PC-3 (cell line): ENCODE data around the gene KCNT1. TPM values are rescaled to one million over a fixed set of nuclear protein-coding genes. Genes with fewer than 3 reads are reported as not detected.

Experiments used
- ATAC-seq: fragments of 200-7000 bp; cut with Tn5 transposase; 2 replicates; pipeline ENCODE4 v1.9.1; 2020; ENCODE audit warnings: mild to moderate bottlenecking, moderate library complexity
- BruUV-seq: library from RNA; stranded (reverse); fragments of 400-500 nt; replicated peaks from 2 replicates; lab custom pipeline; 2021; lab: Mats Ljungman, UMichigan
- CTCF ChIA-PET: fragments of 300-600 bp; sonication (Branson Sonifier 250); formaldehyde crosslinking; loops from one replicate; lab custom pipeline; 2022; ENCODE audit warnings: antibody characterized with exemption; lab: Charles Lee
- POLR2A ChIA-PET: fragments of 300-600 bp; sonication (Branson Sonifier 250); formaldehyde crosslinking; loops from one replicate; lab custom pipeline; 2022; ENCODE audit warnings: antibody characterized with exemption; ENCODE audit not compliant: unreplicated experiment; lab: Charles Lee
- DNase-seq: peaks from one replicate; pipeline ENCODE4 v3.0.0-alpha.2; 2015
- H2AFZ ChIP-seq: fragments of 300-600 bp; sonication (generic); 2 replicates; pipeline ENCODE4 v1.6.0; 2016; ENCODE audit warnings: antibody characterized with exemption, low read length
- H3F3A ChIP-seq: fragments of 300-600 bp; sonication (generic); one replicate; pipeline ENCODE4 v1.6.0; 2017; ENCODE audit warnings: antibody characterized with exemption, low read length, control low read depth, mild to moderate bottlenecking; ENCODE audit not compliant: unreplicated experiment
- H3K27ac ChIP-seq: fragments of 300-600 bp; sonication (generic); 2 replicates; pipeline ENCODE4 v1.5.1; 2016; ENCODE audit warnings: mild to moderate bottlenecking, low read length
- H3K27me3 ChIP-seq: fragments of 300-600 bp; sonication (generic); 2 replicates; pipeline ENCODE4 v1.6.1; 2016; ENCODE audit warnings: low read length, mixed read lengths
- H3K36me3 ChIP-seq: fragments of 300-600 bp; sonication (generic); 2 replicates; pipeline ENCODE4 v1.6.1; 2016; ENCODE audit warnings: low read depth, mixed run types, low read length, mixed read lengths
- H3K4me1 ChIP-seq: fragments of 300-600 bp; sonication (generic); 2 replicates; pipeline ENCODE4 v1.5.1; 2016; ENCODE audit warnings: low read length; ENCODE audit not compliant: insufficient read depth
- H3K4me2 ChIP-seq: fragments of 300-600 bp; sonication (generic); 2 replicates; pipeline ENCODE4 v1.6.0; 2016; ENCODE audit warnings: low read length
- H3K4me3 ChIP-seq: fragments of 300-600 bp; sonication (generic); 2 replicates; pipeline ENCODE4 v1.5.1; 2016; ENCODE audit warnings: mild to moderate bottlenecking, low read length, mixed read lengths
- H3K79me2 ChIP-seq: fragments of 300-600 bp; sonication (generic); 2 replicates; pipeline ENCODE4 v1.6.1; 2017; ENCODE audit warnings: low read length, mixed read lengths
- H3K9ac ChIP-seq: fragments of 300-600 bp; sonication (generic); 2 replicates; pipeline ENCODE4 v1.6.0; 2016; ENCODE audit warnings: mild to moderate bottlenecking, low read length
- H3K9me2 ChIP-seq: fragments of 300-600 bp; sonication (generic); replicated peaks from 2 replicates; pipeline ENCODE4 v1.6.1; 2016; ENCODE audit warnings: mixed run types, low read length, mixed read lengths
- H3K9me3 ChIP-seq: fragments of 300-600 bp; sonication (generic); 2 replicates; pipeline ENCODE4 v1.6.1; 2016; ENCODE audit warnings: low read length, mixed read lengths
- H4K20me1 ChIP-seq: fragments of 300-600 bp; sonication (generic); 2 replicates; pipeline ENCODE4 v1.6.1; 2016; ENCODE audit warnings: low read length, mixed read lengths
- EZH2 ChIP-seq: fragments of 300-600 bp; sonication (generic); IDR thresholded peaks from one replicate; pipeline ENCODE4 v1.6.1; 2017; ENCODE audit warnings: antibody characterized with exemption, mild to moderate bottlenecking, low read length; ENCODE audit not compliant: unreplicated experiment
- EZH2phosphoT487 ChIP-seq: fragments of 300-600 bp; sonication (generic); IDR thresholded peaks from 2 replicates; pipeline ENCODE4 v1.6.1; 2018; ENCODE audit warnings: mild to moderate bottlenecking, antibody characterized with exemption, low read length, borderline replicate concordance
- intact Hi-C: fragments of 100-400 bp; cut with micrococcal nuclease; formaldehyde crosslinking; loops from 2 replicates; pipeline ENCODE4 v1.9.0; 2023
- total RNA-seq: library from RNA; depleted of rRNA; stranded (reverse); fragments of >200 nt; gene quantifications from 2 replicates; pipeline ENCODE4 v1.2.3, GENCODE V29; 2014
- TF ChIP-seq, protein P1 (sequence below): fragments of 300-600 bp; sonication (generic); conservative IDR thresholded peaks from 2 replicates; pipeline ENCODE4 v1.5.1; 2017; ENCODE audit warnings: antibody characterized with exemption, low read depth, mild to moderate bottlenecking, low read length

KCNT1 gene
- total RNA-seq, 1 experiment from 2014 or later = not detected

- Histone ChIP-seq H3K27ac (no peak overlapping the region), H3K4me1 (no peaks in the 10 kb centered on the region), H3K79me2 (no peaks in the 10 kb centered on the region), H3K4me3 (no peak overlapping the region), H3K9me3 (no peaks in the 10 kb centered on the region), H2AFZ (no peak overlapping the region), H3F3A (no peaks in the 10 kb centered on the region), H3K9ac (no peak overlapping the region), H3K27me3 (no peaks in the 10 kb centered on the region), H3K36me3 (no peaks in the 10 kb centered on the region), H3K9me2 (no peaks in the 10 kb centered on the region), H3K4me2 (no peak overlapping the region), H4K20me1 (no peaks in the 10 kb centered on the region)
- intact Hi-C loops = no loop called here
- ATAC-seq (no peak), DNase-seq (no peak)
- TF ChIP-seq EZH2phosphoT487 (no peak), EZH2 (no peak)
- TF ChIP-seq, protein P1, sequence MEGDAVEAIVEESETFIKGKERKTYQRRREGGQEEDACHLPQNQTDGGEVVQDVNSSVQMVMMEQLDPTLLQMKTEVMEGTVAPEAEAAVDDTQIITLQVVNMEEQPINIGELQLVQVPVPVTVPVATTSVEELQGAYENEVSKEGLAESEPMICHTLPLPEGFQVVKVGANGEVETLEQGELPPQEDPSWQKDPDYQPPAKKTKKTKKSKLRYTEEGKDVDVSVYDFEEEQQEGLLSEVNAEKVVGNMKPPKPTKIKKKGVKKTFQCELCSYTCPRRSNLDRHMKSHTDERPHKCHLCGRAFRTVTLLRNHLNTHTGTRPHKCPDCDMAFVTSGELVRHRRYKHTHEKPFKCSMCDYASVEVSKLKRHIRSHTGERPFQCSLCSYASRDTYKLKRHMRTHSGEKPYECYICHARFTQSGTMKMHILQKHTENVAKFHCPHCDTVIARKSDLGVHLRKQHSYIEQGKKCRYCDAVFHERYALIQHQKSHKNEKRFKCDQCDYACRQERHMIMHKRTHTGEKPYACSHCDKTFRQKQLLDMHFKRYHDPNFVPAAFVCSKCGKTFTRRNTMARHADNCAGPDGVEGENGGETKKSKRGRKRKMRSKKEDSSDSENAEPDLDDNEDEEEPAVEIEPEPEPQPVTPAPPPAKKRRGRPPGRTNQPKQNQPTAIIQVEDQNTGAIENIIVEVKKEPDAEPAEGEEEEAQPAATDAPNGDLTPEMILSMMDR = no peak
- CTCF ChIA-PET = no interaction called here
- BruUV-seq = no TSS peak
- POLR2A ChIA-PET = no interaction called here
Observed at GRCh38 chr9:135683401-135684034, 18.5 kb upstream of the KCNT1 start.

DNA sequence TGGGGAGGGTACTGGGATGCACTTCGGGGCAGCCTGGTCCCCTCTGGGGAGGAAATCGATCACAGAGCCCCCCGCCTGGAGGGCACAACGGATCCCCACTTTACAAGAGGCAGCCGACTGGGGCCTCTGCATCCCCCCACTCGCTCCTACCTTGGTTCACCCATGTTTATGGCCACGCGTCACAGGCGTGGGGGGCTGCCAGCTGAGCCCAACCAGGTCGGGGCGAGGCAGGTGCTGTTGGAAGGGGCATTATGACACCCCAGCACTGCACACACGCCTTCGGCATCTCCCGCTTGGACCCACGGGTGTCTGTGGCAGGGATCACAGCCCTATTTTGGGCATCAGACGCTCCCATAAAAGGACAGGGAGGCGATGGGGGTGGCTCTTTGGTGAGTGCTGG lies 17.3 kb upstream of the KCNT1 start:
- H3K4me2 ChIP-seq = no peak overlapping the region
- H3K9me2 ChIP-seq = no peaks in the 10 kb centered on the region
- ATAC-seq (no peak), DNase-seq (no peak)
- H3K36me3 ChIP-seq = no peaks in the 10 kb centered on the region
- no peak overlapping the region for H3K4me3 ChIP-seq
- H2AFZ ChIP-seq = no peak overlapping the region
- TF ChIP-seq EZH2phosphoT487 (no peak), EZH2 (no peak)
- TF ChIP-seq, protein P1 = no peak
- intact Hi-C loops = no loop called here
- no peak overlapping the region for H3K27ac ChIP-seq
- H3K9me3 ChIP-seq = no peaks in the 10 kb centered on the region
- H3K79me2 ChIP-seq = no peaks in the 10 kb centered on the region
- H3K9ac ChIP-seq = no peak overlapping the region
- H3F3A ChIP-seq = no peaks in the 10 kb centered on the region
- H3K4me1 ChIP-seq = no peaks in the 10 kb centered on the region
- ChIA-PET POLR2A (no interaction called here), CTCF (no interaction called here)
- H4K20me1 ChIP-seq = no peaks in the 10 kb centered on the region
- no TSS peak for BruUV-seq
- no peaks in the 10 kb centered on the region for H3K27me3 ChIP-seq

DNA sequence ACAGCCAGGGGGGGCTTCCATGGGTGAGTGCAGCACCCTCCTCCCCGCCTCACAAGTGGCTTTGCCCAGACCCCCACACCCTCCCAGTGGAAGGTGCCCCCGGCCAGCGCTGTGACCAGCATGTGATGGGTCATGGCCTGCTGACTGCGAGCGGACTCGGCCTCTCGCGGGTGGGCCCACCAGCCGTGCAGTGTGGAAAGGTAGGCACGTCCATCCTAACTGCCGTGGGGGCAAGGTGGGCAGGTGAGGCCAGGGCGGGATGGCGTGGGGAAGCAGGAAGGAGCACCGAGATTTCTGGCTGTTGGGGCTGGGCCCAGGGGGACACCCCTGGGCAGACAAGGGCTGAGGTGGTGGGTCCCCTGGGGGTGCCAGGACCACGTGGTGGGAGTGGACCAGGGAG lies 14.8 kb upstream of the KCNT1 start:
- H3F3A ChIP-seq = no peaks in the 10 kb centered on the region
- H2AFZ ChIP-seq = no peak overlapping the region
- no peaks in the 10 kb centered on the region for H3K36me3 ChIP-seq
- no peaks in the 10 kb centered on the region for H3K79me2 ChIP-seq
- BruUV-seq = no TSS peak
- H3K9me3 ChIP-seq = no peaks in the 10 kb centered on the region
- H3K4me2 ChIP-seq = no peak overlapping the region
- TF ChIP-seq EZH2phosphoT487 (no peak), EZH2 (no peak)
- TF ChIP-seq, protein P1 = no peak
- CTCF ChIA-PET = no interaction called here
- H3K9ac ChIP-seq = no peak overlapping the region
- POLR2A ChIA-PET = no interaction called here
- no peak overlapping the region for H3K27ac ChIP-seq
- ATAC-seq (no peak), DNase-seq (no peak)
- H3K4me1 ChIP-seq = no peaks in the 10 kb centered on the region
- intact Hi-C loops = no loop called here
- no peak overlapping the region for H3K4me3 ChIP-seq
- H3K9me2 ChIP-seq = no peaks in the 10 kb centered on the region
- no peaks in the 10 kb centered on the region for H4K20me1 ChIP-seq
- H3K27me3 ChIP-seq = no peaks in the 10 kb centered on the region
